Colonic mucosa (tissue), 4 donors: ENCODE results near the gene RER1. TPM values are rescaled to one million over a fixed set of nuclear protein-coding genes. Genes with fewer than 3 reads are reported as not detected.

Source experiments
- DNase-seq: peaks from one replicate; pipeline ENCODE4 v3.0.0-alpha.2; 2020
- H3K27ac ChIP-seq: fragments of 200-600 bp; one replicate; pipeline ENCODE4 v1.8.0; 2021
- H3K27me3 ChIP-seq: fragments of 200-600 bp; one replicate; pipeline ENCODE4 v1.8.0; 2021
- H3K36me3 ChIP-seq: fragments of 200-600 bp; one replicate; pipeline ENCODE4 v1.8.0; 2021
- H3K4me1 ChIP-seq: fragments of 200-600 bp; one replicate; pipeline ENCODE4 v1.8.0; 2021; ENCODE audit warnings: mild to moderate bottlenecking
- H3K4me3 ChIP-seq: fragments of 200-600 bp; one replicate; pipeline ENCODE4 v1.8.0; 2021
- H3K9ac ChIP-seq, 2 donors: one replicate each; pipeline ENCODE4 v1.7.0; 2013; ENCODE audit warnings: control low read depth in 2 of 2, low read depth in 2 of 2, low read length in 2 of 2
- H3K9me3 ChIP-seq: fragments of 200-600 bp; one replicate; pipeline ENCODE4 v1.8.0; 2021
- intact Hi-C: fragments of 100-400 bp; cut with DNase I; formaldehyde crosslinking; loops from one replicate; pipeline ENCODE4 v1.14.1; 2022
- total RNA-seq, 2 donors: library from RNA; stranded (reverse); fragmentation: NEBNext Ultra II Directional in 1 of 2; extraction: Animal tissue kit (Norgen Biotek cat#: 25700) in 1 of 2; gene quantifications; one replicate each; pipeline ENCODE4 v1.2.1, GENCODE V29; 2021
- TF ChIP-seq, protein P1 (sequence below): fragments of 200-600 bp; IDR thresholded peaks from one replicate; pipeline ENCODE4 v1.8.0; 2022; ENCODE audit warnings: antibody characterized with exemption, mild to moderate bottlenecking
- donor health status: healthy.
- donor health status: DM: no; HTN: no; CAD: no.
- donor health status: DM: no; HTN: no; CAD: no.

RER1 gene
- total RNA-seq, 2 donors from 2014 or later, result 190 to 216 TPM

DNA sequence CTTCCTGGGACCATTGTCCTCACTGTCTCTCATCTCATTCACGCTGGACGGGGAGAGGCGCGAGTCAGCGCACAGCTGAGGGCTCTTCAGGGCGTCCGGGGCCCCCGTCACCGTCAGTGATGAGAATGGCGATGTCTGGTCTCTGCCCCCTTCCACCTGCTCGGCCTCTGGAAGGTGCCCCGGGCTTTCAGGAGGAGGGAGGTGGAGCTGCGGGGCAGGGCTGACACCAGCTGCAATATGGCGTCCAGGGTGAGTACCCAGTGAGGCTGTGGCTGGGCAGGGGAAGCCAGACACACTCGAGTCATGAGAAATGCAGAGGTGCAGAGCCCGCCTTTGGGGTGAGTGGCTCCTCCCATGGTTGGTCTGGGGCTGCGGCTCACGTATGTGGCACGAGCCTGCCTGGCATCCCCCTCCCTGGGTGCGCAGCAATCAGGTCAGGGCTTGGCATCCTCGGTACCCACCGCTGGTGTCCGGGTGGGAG is 15.3 kb upstream of the RER1 start:
- no peak for DNase-seq

DNA sequence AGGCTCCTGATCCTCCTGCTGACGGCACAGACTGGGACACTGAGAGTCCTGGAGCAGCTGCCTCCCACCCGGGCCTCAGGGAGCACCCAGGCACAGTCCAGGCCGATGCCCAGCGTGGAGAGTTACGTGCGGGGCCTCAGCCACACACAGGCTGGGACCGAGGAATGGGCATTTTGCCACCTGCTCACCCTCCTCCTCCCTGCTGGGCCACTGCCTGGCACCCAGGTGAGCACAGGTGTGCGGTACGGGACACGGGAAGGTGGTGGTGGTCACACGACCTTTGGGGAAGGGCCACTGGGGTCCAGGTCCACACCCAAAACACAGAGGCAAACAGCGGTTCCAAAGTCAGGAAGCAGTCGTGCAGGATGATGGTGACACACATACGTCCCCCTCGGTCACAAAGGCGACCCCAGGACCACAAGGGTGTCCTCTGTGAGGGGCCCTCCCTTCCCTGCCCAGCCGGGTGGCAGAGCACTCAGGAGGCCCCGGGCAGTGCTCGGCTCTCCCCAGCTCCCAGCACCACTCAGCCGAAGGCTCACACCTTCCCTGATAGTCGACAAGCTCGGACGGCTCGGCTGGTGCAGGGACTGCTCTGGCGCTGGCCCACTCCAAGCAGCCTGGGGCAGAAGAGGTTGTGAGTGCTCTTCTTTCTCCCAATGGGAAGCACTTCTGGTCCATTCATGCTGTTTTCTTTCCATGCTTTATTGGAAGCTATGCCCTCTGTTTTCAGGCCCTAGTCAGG is 14.5 kb upstream of the RER1 start:
- intact Hi-C loops, result no loop called here

More for the DNA sequence above, 15.3 kb upstream of the RER1 start:
- Histone ChIP-seq H3K4me1 (no peaks in the 10 kb centered on the region), H3K9ac (no peak overlapping the region), H3K36me3 (no peaks in the 10 kb centered on the region), H3K27me3 (no peaks in the 10 kb centered on the region), H3K9me3 (no peaks in the 10 kb centered on the region), H3K27ac (no peak overlapping the region), H3K4me3 (no peak overlapping the region)
- TF ChIP-seq, protein P1, sequence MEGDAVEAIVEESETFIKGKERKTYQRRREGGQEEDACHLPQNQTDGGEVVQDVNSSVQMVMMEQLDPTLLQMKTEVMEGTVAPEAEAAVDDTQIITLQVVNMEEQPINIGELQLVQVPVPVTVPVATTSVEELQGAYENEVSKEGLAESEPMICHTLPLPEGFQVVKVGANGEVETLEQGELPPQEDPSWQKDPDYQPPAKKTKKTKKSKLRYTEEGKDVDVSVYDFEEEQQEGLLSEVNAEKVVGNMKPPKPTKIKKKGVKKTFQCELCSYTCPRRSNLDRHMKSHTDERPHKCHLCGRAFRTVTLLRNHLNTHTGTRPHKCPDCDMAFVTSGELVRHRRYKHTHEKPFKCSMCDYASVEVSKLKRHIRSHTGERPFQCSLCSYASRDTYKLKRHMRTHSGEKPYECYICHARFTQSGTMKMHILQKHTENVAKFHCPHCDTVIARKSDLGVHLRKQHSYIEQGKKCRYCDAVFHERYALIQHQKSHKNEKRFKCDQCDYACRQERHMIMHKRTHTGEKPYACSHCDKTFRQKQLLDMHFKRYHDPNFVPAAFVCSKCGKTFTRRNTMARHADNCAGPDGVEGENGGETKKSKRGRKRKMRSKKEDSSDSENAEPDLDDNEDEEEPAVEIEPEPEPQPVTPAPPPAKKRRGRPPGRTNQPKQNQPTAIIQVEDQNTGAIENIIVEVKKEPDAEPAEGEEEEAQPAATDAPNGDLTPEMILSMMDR, result no peak
- intact Hi-C loops, result no loop called here

DNA sequence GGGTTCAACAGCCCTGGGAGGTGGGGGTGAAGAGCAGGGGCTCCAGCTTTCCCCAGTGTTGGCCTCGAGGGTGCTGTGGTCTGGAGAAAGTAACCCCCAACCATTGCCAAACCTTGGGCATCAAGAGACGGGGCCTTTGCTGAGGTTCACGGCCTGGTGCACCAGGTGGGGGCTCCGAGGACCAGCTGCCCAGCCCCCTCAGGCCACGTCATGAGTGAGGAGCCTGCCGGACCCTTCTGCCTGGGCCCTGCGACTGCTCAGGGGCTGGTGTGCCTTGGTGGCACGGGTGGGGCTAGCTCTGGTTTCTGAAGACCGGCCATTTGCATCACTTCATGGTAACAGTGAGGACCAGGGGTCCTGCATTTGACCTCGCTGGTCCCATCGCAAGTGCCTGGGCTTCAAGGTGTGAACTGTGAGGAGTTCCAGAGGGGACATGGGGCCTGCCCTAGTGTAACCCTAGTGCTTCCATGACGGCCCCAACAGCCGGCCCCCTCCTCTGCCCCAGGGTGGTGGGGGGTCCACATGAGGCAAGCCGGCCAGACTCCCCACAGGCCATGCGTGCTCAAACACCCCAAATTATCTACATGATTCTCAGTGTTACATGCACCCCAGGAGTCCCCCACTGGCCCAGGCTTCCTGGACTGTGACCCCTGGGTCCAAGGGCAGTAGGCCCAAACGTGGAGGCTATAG is 13.7 kb upstream of the RER1 start:
- no peaks in the 10 kb centered on the region for H3K36me3 ChIP-seq
- intact Hi-C loops, result no loop called here
- DNase-seq, result no peak
- TF ChIP-seq, protein P1, result no peak
- no peaks in the 10 kb centered on the region for H3K4me1 ChIP-seq
- no peaks in the 10 kb centered on the region for H3K9me3 ChIP-seq
- H3K27ac ChIP-seq, result no peak overlapping the region
- H3K9ac ChIP-seq, result no peak overlapping the region
- no peak overlapping the region for H3K4me3 ChIP-seq
- no peaks in the 10 kb centered on the region for H3K27me3 ChIP-seq

More for the DNA sequence above, 14.5 kb upstream of the RER1 start:
- H3K9me3 ChIP-seq, result no peaks in the 10 kb centered on the region
- no peak for DNase-seq
- no peaks in the 10 kb centered on the region for H3K36me3 ChIP-seq
- TF ChIP-seq, protein P1, result no peak
- no peak overlapping the region for H3K9ac ChIP-seq
- H3K27me3 ChIP-seq, result no peaks in the 10 kb centered on the region
- H3K4me1 ChIP-seq, result no peaks in the 10 kb centered on the region
- no peak overlapping the region for H3K27ac ChIP-seq
- H3K4me3 ChIP-seq, result no peak overlapping the region

DNA sequence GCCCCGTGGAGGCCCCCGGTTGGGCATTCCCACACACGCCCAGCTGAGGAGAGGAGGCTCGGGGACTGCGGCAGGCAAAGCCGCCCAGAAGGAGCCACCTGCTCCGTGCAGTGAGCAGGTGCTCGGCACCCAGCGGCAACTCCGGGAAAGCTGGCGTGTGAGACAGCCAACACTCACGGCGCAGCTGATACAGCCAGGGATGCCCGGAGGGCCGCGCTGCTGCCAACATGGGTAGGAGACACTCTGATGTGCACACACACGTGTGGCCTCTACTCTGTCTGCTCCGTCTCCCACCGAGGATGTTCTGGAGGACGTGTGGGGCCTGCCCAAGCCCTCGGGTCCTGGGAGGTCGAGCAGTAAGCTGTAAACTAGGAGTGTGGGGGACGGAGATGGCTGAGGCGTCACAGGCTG is 13.2 kb upstream of the RER1 start:
- no peak overlapping the region for H3K27ac ChIP-seq
- intact Hi-C loops, result no loop called here
- no peaks in the 10 kb centered on the region for H3K36me3 ChIP-seq
- no peaks in the 10 kb centered on the region for H3K27me3 ChIP-seq
- TF ChIP-seq, protein P1, result no peak
- H3K4me1 ChIP-seq, result no peaks in the 10 kb centered on the region
- no peak overlapping the region for H3K4me3 ChIP-seq
- no peak for DNase-seq
- H3K9ac ChIP-seq, result no peak overlapping the region
- no peaks in the 10 kb centered on the region for H3K9me3 ChIP-seq

DNA sequence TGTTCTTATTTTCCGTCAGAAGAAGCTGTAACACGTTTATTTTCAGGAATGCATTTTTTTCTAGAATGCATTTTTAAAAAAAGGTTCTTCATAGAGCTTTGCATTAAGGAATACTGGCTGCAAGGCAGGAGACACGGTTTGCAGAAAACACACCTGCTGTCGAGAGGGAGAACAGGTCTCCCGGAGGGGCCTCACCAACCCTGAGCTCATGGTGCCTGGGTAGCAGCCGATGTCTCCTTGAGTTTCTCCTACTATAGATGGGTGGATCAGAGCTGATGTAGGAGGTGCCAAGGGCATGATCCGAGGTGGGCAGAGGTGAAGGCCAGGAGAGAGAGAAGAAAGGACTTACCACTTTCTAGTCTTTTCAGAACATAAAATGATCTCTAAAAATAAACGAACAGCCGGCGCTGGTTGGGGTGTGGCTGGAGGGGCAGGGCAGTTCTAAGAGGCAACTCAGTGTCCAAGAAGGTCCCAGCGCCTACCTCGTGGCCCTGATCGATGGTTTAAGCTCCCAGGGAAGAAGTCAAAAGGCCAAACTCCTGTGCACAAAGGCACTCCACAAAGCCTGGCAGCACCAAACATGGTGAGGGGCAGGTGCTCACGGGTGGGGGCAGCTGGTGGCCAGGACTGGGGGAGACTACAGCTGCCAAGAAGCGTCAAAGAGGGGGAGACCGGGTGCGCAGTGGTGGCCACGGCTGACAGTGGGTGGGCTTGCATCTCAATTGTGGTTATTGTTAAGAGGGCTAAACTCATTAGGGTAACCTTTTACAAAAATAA is 12.5 kb upstream of the RER1 start:
- no peaks in the 10 kb centered on the region for H3K9me3 ChIP-seq
- H3K4me3 ChIP-seq, result no peak overlapping the region
- no peak for DNase-seq
- H3K4me1 ChIP-seq, result no peaks in the 10 kb centered on the region
- H3K36me3 ChIP-seq, result no peaks in the 10 kb centered on the region
- TF ChIP-seq, protein P1, result no peak
- no peaks in the 10 kb centered on the region for H3K27me3 ChIP-seq
- no peak overlapping the region for H3K27ac ChIP-seq
- intact Hi-C loops, result no loop called here
- H3K9ac ChIP-seq, result no peak overlapping the region
